Measurements from ENCODE around the gene GPRC5C.

Gene GPRC5C

GRCh38 chr17:74453665-74454196, 21.8 kb downstream of the GPRC5C start:
- no peak for DNase-seq

DNA sequence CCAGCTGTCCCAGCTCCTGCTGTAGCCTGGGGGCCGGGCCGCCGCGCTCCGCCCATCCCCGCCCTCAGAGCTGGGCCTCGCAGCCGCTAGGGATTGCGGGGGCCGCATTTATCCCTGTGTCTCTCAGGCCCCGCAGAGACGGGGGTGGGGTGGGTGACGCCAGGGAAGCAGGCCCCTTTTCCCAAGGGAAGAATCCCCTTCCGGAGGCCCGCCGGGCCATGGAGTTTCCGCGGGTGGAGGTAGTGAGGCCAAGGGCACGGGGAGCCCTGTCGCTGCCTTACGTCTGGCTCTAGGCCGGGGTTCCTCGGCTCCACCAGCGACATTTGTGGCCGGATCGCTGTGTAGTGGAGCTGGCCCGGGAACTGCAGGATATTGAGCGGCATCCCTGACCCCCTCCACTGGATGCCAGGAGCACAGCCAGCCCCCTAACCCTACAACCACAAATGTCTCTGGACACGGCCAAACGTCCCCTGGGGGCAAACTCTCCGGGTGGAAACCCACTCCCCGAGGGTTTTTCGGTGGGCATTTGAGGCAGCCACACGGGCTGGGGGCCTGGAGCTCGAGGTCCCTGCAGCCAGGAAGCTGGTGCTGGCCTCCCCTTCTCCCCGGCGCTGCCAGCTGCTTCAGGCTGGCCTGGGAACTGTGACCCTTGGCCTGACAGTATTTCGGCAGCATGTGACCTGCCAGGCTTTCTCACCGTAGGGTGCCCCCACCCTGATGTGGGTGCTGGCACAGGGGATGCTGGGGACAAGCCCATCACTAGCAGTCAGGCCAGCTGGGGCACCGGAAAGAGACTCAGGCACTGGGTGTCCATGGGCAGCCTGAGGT, 22.5 kb downstream of the GPRC5C start:
- DNase-seq: no peak

GRCh38 chr17:74455025-74455545, 23.2 kb downstream of the GPRC5C start:
- no peak for DNase-seq

DNA sequence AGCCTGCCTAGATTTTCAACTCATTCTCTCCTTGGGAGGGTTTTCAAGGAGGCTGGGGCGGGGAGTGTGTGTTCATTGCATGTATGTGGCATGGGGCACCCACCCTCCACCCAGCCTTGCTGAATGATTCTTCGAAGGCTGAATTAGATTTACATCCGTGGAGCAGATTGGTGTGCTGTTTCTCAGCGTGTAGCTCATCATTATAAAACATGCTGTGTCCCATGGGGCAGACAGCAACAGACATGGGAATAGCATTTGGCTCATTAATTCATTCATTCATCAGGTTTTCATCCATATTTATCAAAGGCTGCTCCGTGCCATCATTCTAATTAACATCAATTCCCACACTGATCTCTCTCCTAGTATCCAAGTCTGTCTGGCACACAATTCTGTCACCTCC, 23.9 kb downstream of the GPRC5C start:
- DNase-seq: no peak

GRCh38 chr17:74457146-74457819, 25.4 kb downstream of the GPRC5C start:
- no peak for DNase-seq

DNA sequence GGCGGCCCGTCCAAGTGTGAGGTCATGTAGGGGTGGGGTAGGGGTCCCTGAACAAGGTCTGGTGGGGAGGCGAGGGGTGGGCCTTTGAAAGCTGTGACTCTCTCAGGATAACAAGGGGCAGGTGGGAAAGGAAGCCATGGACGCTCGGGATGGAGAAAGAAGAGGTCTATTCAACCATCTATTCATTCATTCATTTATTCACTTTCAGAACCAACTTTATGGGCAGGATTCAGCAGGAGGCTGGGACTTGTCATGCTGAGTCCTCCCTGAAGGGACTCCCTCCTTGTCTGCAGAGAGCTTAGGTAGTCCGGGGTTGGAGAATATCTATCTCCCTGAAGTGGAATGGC, 25.9 kb downstream of the GPRC5C start:
- no peak for DNase-seq

DNA sequence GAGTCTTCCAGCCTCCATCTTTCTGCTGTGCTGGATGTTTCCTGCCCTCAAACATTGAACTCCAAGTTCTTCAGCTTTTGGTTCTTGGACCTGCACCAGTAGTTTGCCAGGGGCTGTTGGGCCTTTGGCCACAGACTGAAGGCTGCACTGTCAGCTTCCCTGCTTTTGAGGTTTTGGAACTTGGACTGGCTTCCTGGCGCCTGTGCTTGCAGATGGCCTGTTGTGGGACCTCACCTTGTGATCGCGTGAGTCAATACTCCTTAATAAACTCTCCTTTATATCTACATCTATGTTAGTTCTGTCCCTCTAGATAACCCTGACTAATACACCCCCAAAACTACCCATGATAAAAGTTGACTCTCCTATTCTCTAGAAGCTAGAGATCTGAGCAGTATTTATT, 26.9 kb downstream of the GPRC5C start:
- no peak for DNase-seq

GRCh38 chr17:74459622-74460021, 27.7 kb downstream of the GPRC5C start:
- DNase-seq: no peak

- DNase-seq: no peak
These were observed 28.4 kb downstream of the GPRC5C start for GRCh38 chr17:74460241-74460640.

- no peak for DNase-seq
These were observed 29.1 kb downstream of the GPRC5C start for GRCh38 chr17:74460996-74461395.

DNA sequence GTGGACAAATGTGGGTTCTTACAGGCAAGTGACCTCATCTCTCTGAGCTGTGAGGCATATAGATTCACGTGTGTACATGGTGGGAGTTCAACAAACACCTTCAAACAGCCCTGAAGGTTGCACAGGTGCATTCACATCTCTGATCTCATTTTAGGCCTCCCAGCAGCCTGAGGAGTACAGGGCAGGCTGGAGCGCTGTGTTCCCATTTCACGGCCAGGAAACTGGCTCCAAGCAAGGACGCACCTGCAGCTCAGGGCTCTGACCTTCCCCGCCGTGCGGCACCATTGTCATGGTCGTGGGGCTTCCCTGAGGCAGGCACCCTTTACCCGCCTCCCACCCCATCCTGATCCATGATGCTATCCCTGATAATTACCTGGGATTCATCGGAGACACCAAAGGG, 29.7 kb downstream of the GPRC5C start:
- no peak for DNase-seq

DNA sequence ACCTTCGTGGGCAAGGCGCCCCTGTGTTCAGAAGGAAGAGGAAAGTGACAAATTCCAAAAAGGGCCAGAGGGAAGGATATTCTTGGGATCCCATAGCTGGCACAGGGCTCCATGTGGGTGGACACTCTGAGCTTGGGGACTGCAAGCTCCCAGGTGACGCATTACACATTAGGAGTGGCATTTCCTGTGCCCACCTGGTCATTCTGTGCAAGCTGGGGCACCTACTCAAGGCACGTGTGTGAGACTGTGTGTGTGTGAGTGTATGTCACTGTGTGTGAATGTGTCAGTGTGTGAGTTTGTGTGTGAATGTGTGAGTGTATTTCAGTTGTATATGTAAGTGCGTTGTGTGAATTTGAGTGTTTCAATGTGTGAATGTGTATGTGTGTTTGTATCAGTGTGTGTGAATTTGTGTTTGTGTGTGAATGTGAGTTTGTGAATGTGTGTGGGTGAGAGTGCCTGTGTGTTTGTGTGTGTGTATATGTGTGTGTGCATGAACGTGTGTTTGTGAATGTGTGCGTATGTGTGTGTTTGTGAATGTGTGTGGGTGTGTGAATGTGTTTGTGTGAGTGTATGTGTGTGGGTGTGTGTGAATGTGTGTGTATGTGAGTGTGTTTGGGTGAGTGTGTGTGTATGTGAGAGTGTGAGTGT, 33.0 kb downstream of the GPRC5C start:
- DNase-seq: no peak

DNA sequence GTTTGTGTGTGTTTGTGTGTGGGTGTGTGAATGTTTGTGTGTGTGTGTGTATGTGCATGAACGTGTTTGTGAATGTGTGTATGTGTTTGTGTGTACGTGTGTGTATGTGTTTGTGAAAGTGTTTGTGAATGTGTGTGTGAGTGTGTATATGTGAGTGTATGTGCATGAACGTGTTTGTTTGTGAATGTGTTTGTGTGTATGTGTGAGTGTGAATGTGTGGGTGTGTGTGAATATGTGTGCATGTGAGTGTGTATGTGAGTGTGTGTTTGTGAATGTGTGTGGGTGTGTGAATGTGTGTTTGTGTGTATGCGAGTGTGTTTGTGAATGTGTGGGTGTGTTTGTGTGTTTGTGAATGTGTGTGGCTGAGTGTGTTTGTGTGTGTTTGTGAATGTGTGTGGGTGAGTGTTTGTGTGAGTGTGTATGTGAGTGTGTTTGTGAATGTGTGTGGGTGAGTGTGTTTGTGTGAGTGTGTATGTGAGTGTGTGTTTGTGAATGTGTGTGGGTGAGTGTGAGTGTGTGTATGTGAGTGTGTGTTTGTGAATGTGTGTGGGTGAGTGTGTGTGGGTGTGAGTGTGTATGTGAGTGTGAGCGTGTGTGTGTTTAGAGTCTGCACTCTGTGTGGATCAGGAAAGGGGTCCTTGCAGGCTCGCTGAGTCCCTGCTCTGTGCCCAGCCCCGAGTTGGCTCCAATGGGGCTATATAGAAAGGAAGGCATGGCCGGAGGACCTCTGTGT, 33.7 kb downstream of the GPRC5C start:
- DNase-seq: no peak

DNA sequence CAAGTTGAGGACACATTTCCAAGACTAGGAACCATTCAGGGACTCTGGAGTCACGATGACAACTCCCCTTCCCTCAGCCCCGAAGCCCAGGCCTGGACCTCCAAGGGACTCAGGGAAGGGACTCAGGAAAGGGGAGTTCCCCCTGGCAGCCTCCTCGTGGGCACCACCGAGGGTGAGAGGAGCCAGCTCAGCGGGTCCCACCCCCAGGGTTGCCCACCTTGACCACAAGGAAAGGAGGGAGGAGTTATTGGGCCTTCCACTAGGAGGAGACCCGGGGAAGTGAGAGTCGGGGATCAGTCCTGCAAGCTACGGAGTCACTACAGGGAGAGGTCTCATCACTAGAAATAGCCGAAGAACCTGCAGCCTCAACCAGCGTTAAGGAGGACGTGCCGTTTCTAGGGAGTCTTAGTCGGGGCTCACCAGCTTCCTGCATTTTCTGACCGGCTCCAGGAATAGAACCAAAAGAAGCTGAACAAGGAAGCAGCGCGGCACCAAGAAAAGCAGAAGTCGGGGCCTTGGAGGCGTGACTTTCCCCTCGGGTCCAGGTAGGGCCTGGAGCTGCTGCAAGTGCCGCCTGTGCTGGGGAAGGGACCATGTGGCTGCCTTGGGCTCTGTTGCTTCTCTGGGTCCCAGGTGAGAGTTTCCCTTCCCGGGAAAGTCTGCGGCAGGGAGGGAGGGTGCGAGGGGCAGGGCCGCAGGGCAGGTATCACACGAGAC, 34.4 kb downstream of the GPRC5C start, which contains the start of gene CD300A:
CD300A (plus strand) TSS at position 524 of the 717 bp plus-strand sequence; CDS start at position 594, 70 bp downstream.
- DNase-seq: no peak

GRCh38 chr17:74466828-74467184, 34.9 kb downstream of the GPRC5C start:
- no peak for DNase-seq

GRCh38 chr17:74467221-74467951, 35.5 kb downstream of the GPRC5C start:
- no peak for DNase-seq

DNA sequence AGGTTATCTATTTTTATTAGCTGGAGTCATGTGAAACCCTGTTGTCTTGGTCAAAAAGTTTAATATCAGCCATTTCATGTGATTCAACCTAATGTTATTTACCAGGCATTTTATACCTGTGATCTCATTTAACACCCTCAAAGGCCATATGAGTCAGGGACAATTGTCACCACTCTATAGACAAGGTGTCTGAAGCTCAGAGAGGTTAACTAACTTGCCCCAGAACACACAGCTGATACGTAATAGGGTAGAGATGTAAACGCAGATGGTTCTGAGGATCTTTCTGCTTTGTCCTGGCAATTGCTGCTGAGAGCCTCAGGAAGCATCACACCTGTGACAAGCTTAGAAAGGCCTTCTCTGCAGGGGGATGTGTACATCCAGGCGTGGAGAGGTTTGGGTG, 39.5 kb downstream of the GPRC5C start:
- no peak for DNase-seq

- DNase-seq: no peak
These were observed 41.0 kb downstream of the GPRC5C start for GRCh38 chr17:74472890-74473289.

DNA sequence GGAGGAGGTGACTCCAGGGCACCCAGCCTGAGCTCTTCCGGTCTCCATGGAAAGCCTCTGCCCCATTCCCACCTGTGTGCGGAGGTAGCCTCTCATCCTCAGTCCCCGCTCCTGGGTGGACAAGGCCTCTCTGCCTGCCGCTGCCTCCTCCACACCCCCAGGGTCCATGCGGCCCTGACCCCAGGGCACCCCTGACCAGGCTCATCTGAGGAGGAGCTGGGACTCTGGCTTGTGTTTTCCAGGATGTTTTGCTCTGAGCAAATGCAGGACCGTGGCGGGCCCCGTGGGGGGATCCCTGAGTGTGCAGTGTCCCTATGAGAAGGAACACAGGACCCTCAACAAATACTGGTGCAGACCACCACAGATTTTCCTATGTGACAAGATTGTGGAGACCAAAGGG, 41.4 kb downstream of the GPRC5C start:
- DNase-seq: no peak

GRCh38 chr17:74474043-74474792, 42.3 kb downstream of the GPRC5C start:
- DNase-seq: no peak

DNA sequence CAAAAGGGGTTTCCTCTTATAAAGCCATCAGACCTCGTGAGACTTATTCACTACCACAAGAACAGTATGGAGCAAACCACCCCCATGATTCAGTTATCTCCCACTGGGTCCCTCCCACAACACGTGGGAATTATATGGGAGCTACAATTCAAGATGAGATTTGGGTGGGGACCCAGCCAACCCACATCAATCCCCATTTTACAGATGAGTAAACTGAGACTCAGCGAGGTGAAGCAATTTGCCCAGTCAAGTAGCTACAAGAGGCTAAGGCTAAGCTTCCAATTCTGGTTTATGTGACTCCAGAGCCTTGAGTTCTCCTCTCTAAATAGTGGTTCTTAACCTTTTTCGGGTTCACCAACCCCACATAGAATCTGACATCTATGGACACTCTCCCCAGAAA, 43.3 kb downstream of the GPRC5C start:
- DNase-seq: no peak

All from cortex of kidney (tissue), 1 donor.